HFF-Myc (cell line): ENCODE results near the gene LAMA4.

ENCODE experiments used
- DNase-seq: peaks from one replicate; pipeline ENCODE4 v3.0.0-alpha.2; 2011; ENCODE audit warnings: low read depth; ENCODE audit errors: extremely low read depth
- H3K4me3 ChIP-seq: replicated peaks from 2 replicates; pipeline ENCODE4 v1.5.1; 2011; ENCODE audit warnings: low read depth, mild to moderate bottlenecking, control low read depth, low read length
- TF ChIP-seq, protein P1 (sequence below): IDR thresholded peaks from 2 replicates; pipeline ENCODE4 v1.5.1; 2012; ENCODE audit warnings: mild to moderate bottlenecking, low read depth, low read length, control low read depth; ENCODE audit errors: missing control alignments

The LAMA4 gene

DNA sequence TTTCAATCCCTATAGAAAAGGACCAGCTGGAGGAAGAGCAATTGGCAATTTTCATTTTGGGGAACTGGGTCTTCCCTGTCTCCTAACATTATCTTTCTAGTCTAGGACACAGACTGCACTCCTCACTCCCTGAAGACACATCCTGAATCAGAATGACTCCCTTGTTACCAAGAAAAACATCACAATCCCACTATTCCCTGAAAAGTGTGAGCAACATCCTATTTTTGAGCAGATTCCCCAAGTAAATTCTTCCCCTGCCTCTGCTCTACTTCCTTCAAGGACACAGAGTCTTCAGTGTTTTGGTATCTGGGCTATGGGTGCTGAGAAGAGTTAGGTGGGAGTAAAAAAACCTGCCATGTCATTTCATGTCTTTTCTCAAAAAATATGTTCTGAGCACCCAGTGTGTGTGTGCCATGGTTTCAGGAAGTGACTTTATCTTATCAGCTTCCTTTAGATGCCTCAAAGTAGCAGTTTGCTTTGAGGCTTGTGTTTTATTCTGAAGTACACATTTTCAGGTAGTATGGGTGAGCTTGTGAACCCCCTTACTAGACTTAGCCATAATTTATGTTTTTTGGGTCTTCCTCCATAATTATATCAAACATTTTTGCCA, 12.4 kb downstream of the LAMA4 start:
- no peak for DNase-seq
- H3K4me3 ChIP-seq: no peak overlapping the region
- TF ChIP-seq, protein P1, sequence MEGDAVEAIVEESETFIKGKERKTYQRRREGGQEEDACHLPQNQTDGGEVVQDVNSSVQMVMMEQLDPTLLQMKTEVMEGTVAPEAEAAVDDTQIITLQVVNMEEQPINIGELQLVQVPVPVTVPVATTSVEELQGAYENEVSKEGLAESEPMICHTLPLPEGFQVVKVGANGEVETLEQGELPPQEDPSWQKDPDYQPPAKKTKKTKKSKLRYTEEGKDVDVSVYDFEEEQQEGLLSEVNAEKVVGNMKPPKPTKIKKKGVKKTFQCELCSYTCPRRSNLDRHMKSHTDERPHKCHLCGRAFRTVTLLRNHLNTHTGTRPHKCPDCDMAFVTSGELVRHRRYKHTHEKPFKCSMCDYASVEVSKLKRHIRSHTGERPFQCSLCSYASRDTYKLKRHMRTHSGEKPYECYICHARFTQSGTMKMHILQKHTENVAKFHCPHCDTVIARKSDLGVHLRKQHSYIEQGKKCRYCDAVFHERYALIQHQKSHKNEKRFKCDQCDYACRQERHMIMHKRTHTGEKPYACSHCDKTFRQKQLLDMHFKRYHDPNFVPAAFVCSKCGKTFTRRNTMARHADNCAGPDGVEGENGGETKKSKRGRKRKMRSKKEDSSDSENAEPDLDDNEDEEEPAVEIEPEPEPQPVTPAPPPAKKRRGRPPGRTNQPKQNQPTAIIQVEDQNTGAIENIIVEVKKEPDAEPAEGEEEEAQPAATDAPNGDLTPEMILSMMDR: no peak

DNA sequence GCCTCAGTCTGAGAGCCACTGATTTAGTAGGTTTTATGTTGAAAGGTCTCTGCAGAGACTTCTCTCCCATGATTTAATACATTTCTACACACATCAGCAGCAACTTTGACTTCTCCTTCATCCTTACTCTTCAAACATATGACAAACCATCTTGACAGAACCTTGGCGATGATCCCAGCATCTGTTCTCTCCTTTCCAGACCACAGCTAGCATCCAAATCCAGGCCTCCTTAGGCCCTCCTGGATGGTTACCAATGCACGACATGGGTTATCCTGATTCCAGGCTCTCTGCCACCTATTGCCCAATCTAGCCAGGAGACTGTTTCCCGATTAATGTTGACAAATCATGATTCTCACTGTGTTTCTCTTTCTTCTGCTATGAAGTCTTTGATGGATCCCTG, 16.8 kb downstream of the LAMA4 start:
- no peak overlapping the region for H3K4me3 ChIP-seq
- TF ChIP-seq, protein P1: no peak
- DNase-seq: no peak

DNA sequence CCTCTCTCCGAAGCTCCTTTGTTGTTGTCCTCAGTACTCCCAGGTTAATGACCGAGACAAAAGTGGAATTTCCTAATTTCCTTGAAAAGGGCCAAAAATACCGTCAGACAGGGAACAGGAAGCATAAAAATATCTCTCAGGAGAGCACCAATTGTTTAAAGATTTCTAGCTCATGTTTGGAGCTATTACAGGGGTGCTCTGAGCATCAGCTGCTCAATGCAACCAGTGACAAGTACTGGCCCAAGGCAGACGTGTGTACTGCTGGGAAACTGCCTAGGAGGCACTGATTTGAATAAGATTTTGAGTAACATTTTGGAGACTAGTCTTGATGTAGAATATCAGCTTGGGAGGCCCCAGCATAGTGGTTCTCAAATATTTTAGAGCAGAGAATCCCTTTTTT, 17.3 kb downstream of the LAMA4 start:
- TF ChIP-seq, protein P1: no peak
- no peak overlapping the region for H3K4me3 ChIP-seq
- DNase-seq: no peak

DNA sequence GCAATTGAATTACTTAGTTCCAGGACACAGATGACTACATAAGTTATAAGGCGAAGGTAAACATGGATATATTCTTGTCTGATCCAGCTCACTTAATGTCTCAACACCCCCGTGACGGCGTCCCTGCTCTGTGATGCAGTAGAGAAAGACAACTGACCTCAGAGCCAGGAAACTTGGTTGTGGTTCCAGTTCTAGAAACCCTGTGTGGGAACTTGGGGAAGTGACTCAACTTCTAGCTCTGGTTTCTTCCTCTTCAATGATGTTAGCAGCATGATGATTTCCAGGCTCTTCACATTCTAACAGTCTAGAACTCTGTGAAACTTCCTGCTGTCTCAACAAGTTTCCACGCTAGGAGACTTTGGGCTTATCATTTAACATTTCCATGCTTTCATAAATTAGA, 18.4 kb downstream of the LAMA4 start:
- no peak overlapping the region for H3K4me3 ChIP-seq
- TF ChIP-seq, protein P1: no peak
- no peak for DNase-seq

DNA sequence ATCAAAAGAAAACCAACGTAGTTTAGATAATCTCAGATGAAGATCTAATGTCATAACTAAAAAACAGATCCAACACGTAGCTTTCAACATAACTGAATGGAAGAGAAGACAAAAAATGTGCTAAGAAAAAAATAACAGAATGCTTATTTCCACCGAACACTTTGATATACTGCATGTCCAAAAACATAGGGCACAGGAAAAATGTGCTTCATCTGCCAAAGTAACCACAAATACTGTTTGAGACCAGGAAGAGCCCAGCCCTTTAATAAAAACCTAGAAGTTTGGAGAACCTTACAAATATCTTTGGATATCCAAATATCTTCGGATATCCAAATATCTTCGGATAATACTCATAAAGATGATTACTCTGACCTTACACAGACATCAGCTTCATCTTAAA, 19.8 kb downstream of the LAMA4 start:
- H3K4me3 ChIP-seq: no peak overlapping the region
- TF ChIP-seq, protein P1: no peak
- DNase-seq: no peak

DNA sequence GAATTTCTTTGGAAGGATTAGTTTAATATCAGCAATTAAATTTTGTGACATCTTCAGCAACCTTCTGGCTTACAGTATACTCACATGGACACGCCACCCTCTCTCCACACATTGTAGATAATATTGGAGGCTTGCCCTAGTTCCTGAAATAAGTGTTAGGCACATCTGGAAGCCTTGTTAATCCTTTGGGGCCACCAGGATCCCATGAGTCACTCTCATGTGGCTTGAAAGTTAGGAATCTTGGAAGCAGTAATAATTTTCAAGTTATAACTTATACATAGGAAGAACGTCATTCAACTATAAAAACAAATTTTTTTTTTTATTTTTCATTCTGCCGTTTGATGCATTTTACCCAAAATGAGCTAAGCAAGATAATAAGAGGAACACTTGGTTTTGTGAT, 20.5 kb downstream of the LAMA4 start:
- no peak overlapping the region for H3K4me3 ChIP-seq
- TF ChIP-seq, protein P1: no peak
- DNase-seq: peak; percentile 86

DNA sequence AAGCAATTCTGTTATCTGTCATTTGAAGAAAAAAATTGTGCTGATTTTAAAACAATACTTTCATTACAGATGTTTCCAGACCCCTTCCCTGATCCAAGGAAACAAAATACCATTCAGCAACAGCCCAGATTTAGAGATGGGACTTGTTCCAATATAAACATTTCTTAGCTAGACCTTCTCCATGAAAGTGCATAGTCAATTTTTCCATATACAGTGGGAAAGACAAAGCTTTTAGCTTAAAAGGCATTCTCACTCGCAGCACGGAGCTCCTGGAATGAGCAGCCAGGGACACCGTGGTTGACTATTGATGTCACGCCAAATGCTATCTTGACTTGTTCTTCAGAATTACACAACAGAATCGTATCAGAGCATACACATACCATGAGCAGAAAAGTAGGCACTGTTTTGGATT, 21.5 kb downstream of the LAMA4 start:
- DNase-seq: peak; percentile 82
- no peak overlapping the region for H3K4me3 ChIP-seq
- TF ChIP-seq, protein P1: no peak
